ENCODE measurements around the gene NIPA2.

Gene NIPA2

GRCh38 chr15:22872936-22873701, 34.7 kb downstream of the NIPA2 start:
- ATAC-seq (ENCODE audit: low read depth) (no peak), DNase-seq (ENCODE audit: low spot score) (no peak)
- Histone ChIP-seq H3K4me1 (ENCODE audit: insufficient read depth, poor library complexity, severe bottlenecking) (no peaks in the 10 kb centered on the region), H3K27me3 (ENCODE audit: insufficient read depth, poor library complexity, severe bottlenecking) (no peaks in the 10 kb centered on the region), H3K27ac (ENCODE audit: poor library complexity, severe bottlenecking) (no peak overlapping the region), H3K9me3 (ENCODE audit: severe bottlenecking) (no peaks in the 10 kb centered on the region), H3K36me3 (ENCODE audit: low read depth) (peaks cover 100% of the 10 kb centered on the region), H3K4me3 (ENCODE audit: severe bottlenecking) (no peak overlapping the region)
- no peak for TF ChIP-seq CTCF (IDR thresholded peaks at IDR 0.05; ENCODE audit: poor library complexity, severe bottlenecking)

- Histone ChIP-seq H3K4me1 (ENCODE audit: insufficient read depth, poor library complexity, severe bottlenecking) (no peaks in the 10 kb centered on the region), H3K4me3 (ENCODE audit: severe bottlenecking) (no peak overlapping the region), H3K27me3 (ENCODE audit: insufficient read depth, poor library complexity, severe bottlenecking) (no peaks in the 10 kb centered on the region), H3K9me3 (ENCODE audit: severe bottlenecking) (no peaks in the 10 kb centered on the region), H3K36me3 (ENCODE audit: low read depth) (peaks cover 98% of the 10 kb centered on the region), H3K27ac (ENCODE audit: poor library complexity, severe bottlenecking) (no peak overlapping the region)
- TF ChIP-seq CTCF (IDR thresholded peaks at IDR 0.05; ENCODE audit: poor library complexity, severe bottlenecking): no peak
- DNase-seq (ENCODE audit: low spot score): no peak
- ATAC-seq (ENCODE audit: low read depth): no peak
Observed at GRCh38 chr15:22873841-22874240, 35.4 kb downstream of the NIPA2 start.

GRCh38 chr15:22874256-22874655, 35.8 kb downstream of the NIPA2 start:
- Histone ChIP-seq H3K27me3 (ENCODE audit: insufficient read depth, poor library complexity, severe bottlenecking) (no peaks in the 10 kb centered on the region), H3K4me3 (ENCODE audit: severe bottlenecking) (no peak overlapping the region), H3K4me1 (ENCODE audit: insufficient read depth, poor library complexity, severe bottlenecking) (no peaks in the 10 kb centered on the region), H3K9me3 (ENCODE audit: severe bottlenecking) (no peaks in the 10 kb centered on the region), H3K27ac (ENCODE audit: poor library complexity, severe bottlenecking) (no peak overlapping the region), H3K36me3 (ENCODE audit: low read depth) (peaks cover 98% of the 10 kb centered on the region)
- DNase-seq (ENCODE audit: low spot score) (no peak), ATAC-seq (ENCODE audit: low read depth) (no peak)
- TF ChIP-seq CTCF (IDR thresholded peaks at IDR 0.05; ENCODE audit: poor library complexity, severe bottlenecking): no peak

- no peak for TF ChIP-seq CTCF (IDR thresholded peaks at IDR 0.05; ENCODE audit: poor library complexity, severe bottlenecking)
- DNase-seq (ENCODE audit: low spot score) (no peak), ATAC-seq (ENCODE audit: low read depth) (no peak)
- Histone ChIP-seq H3K9me3 (ENCODE audit: severe bottlenecking) (no peaks in the 10 kb centered on the region), H3K4me3 (ENCODE audit: severe bottlenecking) (no peak overlapping the region), H3K27ac (ENCODE audit: poor library complexity, severe bottlenecking) (no peak overlapping the region), H3K4me1 (ENCODE audit: insufficient read depth, poor library complexity, severe bottlenecking) (no peaks in the 10 kb centered on the region), H3K36me3 (ENCODE audit: low read depth) (peaks cover 93% of the 10 kb centered on the region), H3K27me3 (ENCODE audit: insufficient read depth, poor library complexity, severe bottlenecking) (no peaks in the 10 kb centered on the region)
Observed at GRCh38 chr15:22874966-22875365, 36.5 kb downstream of the NIPA2 start.

GRCh38 chr15:22877117-22877516, 38.7 kb downstream of the NIPA2 start:
- H3K4me1 ChIP-seq (ENCODE audit: insufficient read depth, poor library complexity, severe bottlenecking): no peaks in the 10 kb centered on the region
- peaks cover 90% of the 10 kb centered on the region for H3K36me3 ChIP-seq (ENCODE audit: low read depth)
- no peaks in the 10 kb centered on the region for H3K9me3 ChIP-seq (ENCODE audit: severe bottlenecking)
- TF ChIP-seq CTCF (IDR thresholded peaks at IDR 0.05; ENCODE audit: poor library complexity, severe bottlenecking): no peak
- ATAC-seq (ENCODE audit: low read depth) (no peak), DNase-seq (ENCODE audit: low spot score) (no peak)
- H3K27ac ChIP-seq (ENCODE audit: poor library complexity, severe bottlenecking): no peak overlapping the region
- H3K4me3 ChIP-seq (ENCODE audit: severe bottlenecking): no peak overlapping the region
- no peaks in the 10 kb centered on the region for H3K27me3 ChIP-seq (ENCODE audit: insufficient read depth, poor library complexity, severe bottlenecking)

Measured in RWPE2 (cell line).